Esophagus squamous epithelium (tissue), 4 donors: ENCODE results near the gene CNNM4.

Source experiments
- POLR2A ChIP-seq, 4 donors: fragments of 450-650 bp; IDR thresholded peaks; one replicate each; pipeline ENCODE4 v1.6.1; 2017; ENCODE audit warnings: antibody characterized with exemption in 4 of 4, mild to moderate bottlenecking in 4 of 4, moderate library complexity in 3 of 4
- TF ChIP-seq, protein P1 (sequence below), 6 experiments: fragments of 450-650 bp in 4 of 6; fragments of 200-600 bp in 2 of 6; sonication (generic) in 2 of 6; IDR thresholded peaks; one replicate each; pipeline ENCODE4 v1.5.1; 2016 to 2019; ENCODE audit warnings: antibody characterized with exemption in 6 of 6, mild to moderate bottlenecking in 4 of 6, moderate library complexity in 4 of 6

DNA sequence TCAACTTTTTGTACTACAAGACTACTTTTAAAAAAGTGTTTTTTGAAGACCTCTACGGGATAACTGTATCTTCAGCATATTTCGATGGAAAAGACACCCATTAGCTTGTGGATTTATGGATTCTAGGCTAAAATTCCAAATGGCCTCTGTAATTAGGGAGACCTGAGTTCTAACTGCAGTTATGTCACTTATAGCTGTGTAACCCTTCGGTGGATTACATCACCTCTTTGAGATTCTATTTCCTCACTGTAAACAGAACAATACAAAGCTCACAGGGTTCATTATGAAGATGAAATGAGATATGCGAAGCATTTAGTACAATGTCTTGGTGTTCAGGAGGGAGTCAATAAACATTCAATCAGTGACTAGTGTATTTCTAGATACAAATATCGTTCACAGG is 45.0 kb upstream of the CNNM4 start:
- TF ChIP-seq, protein P1, sequence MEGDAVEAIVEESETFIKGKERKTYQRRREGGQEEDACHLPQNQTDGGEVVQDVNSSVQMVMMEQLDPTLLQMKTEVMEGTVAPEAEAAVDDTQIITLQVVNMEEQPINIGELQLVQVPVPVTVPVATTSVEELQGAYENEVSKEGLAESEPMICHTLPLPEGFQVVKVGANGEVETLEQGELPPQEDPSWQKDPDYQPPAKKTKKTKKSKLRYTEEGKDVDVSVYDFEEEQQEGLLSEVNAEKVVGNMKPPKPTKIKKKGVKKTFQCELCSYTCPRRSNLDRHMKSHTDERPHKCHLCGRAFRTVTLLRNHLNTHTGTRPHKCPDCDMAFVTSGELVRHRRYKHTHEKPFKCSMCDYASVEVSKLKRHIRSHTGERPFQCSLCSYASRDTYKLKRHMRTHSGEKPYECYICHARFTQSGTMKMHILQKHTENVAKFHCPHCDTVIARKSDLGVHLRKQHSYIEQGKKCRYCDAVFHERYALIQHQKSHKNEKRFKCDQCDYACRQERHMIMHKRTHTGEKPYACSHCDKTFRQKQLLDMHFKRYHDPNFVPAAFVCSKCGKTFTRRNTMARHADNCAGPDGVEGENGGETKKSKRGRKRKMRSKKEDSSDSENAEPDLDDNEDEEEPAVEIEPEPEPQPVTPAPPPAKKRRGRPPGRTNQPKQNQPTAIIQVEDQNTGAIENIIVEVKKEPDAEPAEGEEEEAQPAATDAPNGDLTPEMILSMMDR (IDR thresholded peaks at IDR 0.05), result no peak
- no peak for TF ChIP-seq POLR2A (IDR thresholded peaks at IDR 0.05)
